Duodenal mucosa (tissue), 2 donors: ENCODE results near the gene TMEM176B.

Experiments used
- H3K27ac ChIP-seq: one replicate; pipeline ENCODE4 v1.7.0; 2013; ENCODE audit warnings: low read depth, low read length
- H3K27me3 ChIP-seq, 2 donors: one replicate each; pipeline ENCODE4 v1.7.0; 2013; ENCODE audit warnings: low read length in 2 of 2, control low read depth in 1 of 2; ENCODE audit not compliant: insufficient read depth in 2 of 2, control insufficient read depth in 1 of 2
- H3K36me3 ChIP-seq, 2 donors: one replicate each; pipeline ENCODE4 v1.7.0; 2013; ENCODE audit warnings: low read length in 2 of 2, control low read depth in 1 of 2; ENCODE audit not compliant: insufficient read depth in 2 of 2, control insufficient read depth in 1 of 2
- H3K4me1 ChIP-seq, 2 donors: one replicate each; pipeline ENCODE4 v1.7.0; 2013; ENCODE audit warnings: low read length in 2 of 2, control low read depth in 1 of 2; ENCODE audit not compliant: insufficient read depth in 2 of 2, control insufficient read depth in 1 of 2
- H3K4me3 ChIP-seq, 2 donors: one replicate each; pipeline ENCODE4 v1.7.0; 2013; ENCODE audit warnings: low read length in 2 of 2, low read depth in 1 of 2
- H3K9ac ChIP-seq, 2 donors: one replicate each; pipeline ENCODE4 v1.7.0; 2013; ENCODE audit warnings: low read length in 2 of 2, low read depth in 1 of 2
- H3K9me3 ChIP-seq, 2 donors: one replicate each; pipeline ENCODE4 v1.7.0; 2013; ENCODE audit warnings: low read length in 2 of 2, control low read depth in 1 of 2; ENCODE audit not compliant: control insufficient read depth in 1 of 2

TMEM176B gene

GRCh38 chr7:150799741-150800580 lies at the start of gene TMEM176B:
TSS of gene TMEM176B (minus strand) at chr7:150800364. CDS start at chr7:150796569, 3,795 bp downstream.
- Histone ChIP-seq H3K9me3 (no peaks in the 10 kb centered on the region), H3K27ac (peak within 1 kb of the TSS; percentile 88), H3K4me3 (peak within 1 kb of the TSS; percentile 81 to 92), H3K9ac (peak within 1 kb of the TSS; percentile 86 to 89), H3K27me3 (peaks cover 0 to 5% of the 10 kb centered on the region in 2 donors), H3K36me3 (peaks cover 30 to 34% of the 10 kb centered on the region in 2 donors), H3K4me1 (peaks cover 15 to 27% of the 10 kb centered on the region in 2 donors)

GRCh38 chr7:150849204-150849775 lies 49.1 kb upstream of the TMEM176B start:
- Histone ChIP-seq H3K36me3 (no peaks in the 10 kb centered on the region), H3K9me3 (no peaks in the 10 kb centered on the region), H3K9ac (no peak overlapping the region), H3K27ac (no peak overlapping the region), H3K4me1 (peaks cover 4 to 15% of the 10 kb centered on the region in 2 donors), H3K27me3 (no peaks in the 10 kb centered on the region), H3K4me3 (no peak overlapping the region)

- Histone ChIP-seq H3K27me3 (no peaks in the 10 kb centered on the region), H3K4me3 (no peak overlapping the region), H3K36me3 (no peaks in the 10 kb centered on the region), H3K9ac (no peak overlapping the region), H3K4me1 (peaks cover 0 to 15% of the 10 kb centered on the region in 2 donors), H3K27ac (no peak overlapping the region), H3K9me3 (no peaks in the 10 kb centered on the region)
Observed at GRCh38 chr7:150848561-150849115, 48.5 kb upstream of the TMEM176B start.

- no peak overlapping the region for H3K4me3 ChIP-seq
- no peak overlapping the region for H3K9ac ChIP-seq
- no peaks in the 10 kb centered on the region for H3K9me3 ChIP-seq
- H3K27ac ChIP-seq: no peak overlapping the region
- H3K4me1 ChIP-seq: peaks cover 0 to 15% of the 10 kb centered on the region in 2 donors
- no peaks in the 10 kb centered on the region for H3K36me3 ChIP-seq
- H3K27me3 ChIP-seq: no peaks in the 10 kb centered on the region
Observed at GRCh38 chr7:150848111-150848510, 47.9 kb upstream of the TMEM176B start.

- H3K36me3 ChIP-seq: no peaks in the 10 kb centered on the region
- H3K27me3 ChIP-seq: no peaks in the 10 kb centered on the region
- no peak overlapping the region for H3K9ac ChIP-seq
- H3K4me3 ChIP-seq: no peak overlapping the region
- H3K9me3 ChIP-seq: no peaks in the 10 kb centered on the region
- peaks cover 0 to 15% of the 10 kb centered on the region in 2 donors for H3K4me1 ChIP-seq
- H3K27ac ChIP-seq: no peak overlapping the region
Observed at GRCh38 chr7:150847536-150847935, 47.4 kb upstream of the TMEM176B start.

GRCh38 chr7:150846291-150847115 lies 46.3 kb upstream of the TMEM176B start:
- no peaks in the 10 kb centered on the region for H3K36me3 ChIP-seq
- H3K9ac ChIP-seq: no peak overlapping the region
- H3K9me3 ChIP-seq: no peaks in the 10 kb centered on the region
- no peak overlapping the region for H3K27ac ChIP-seq
- H3K4me3 ChIP-seq: no peak overlapping the region
- no peaks in the 10 kb centered on the region for H3K27me3 ChIP-seq
- H3K4me1 ChIP-seq: peaks cover 0 to 9% of the 10 kb centered on the region in 2 donors

GRCh38 chr7:150845421-150845861 lies 45.3 kb upstream of the TMEM176B start:
- no peaks in the 10 kb centered on the region for H3K27me3 ChIP-seq
- H3K9me3 ChIP-seq: no peaks in the 10 kb centered on the region
- H3K4me1 ChIP-seq: peaks cover 0 to 8% of the 10 kb centered on the region in 2 donors
- H3K36me3 ChIP-seq: no peaks in the 10 kb centered on the region
- H3K27ac ChIP-seq: no peak overlapping the region
- no peak overlapping the region for H3K4me3 ChIP-seq
- H3K9ac ChIP-seq: no peak overlapping the region

GRCh38 chr7:150842716-150843115 lies 42.6 kb upstream of the TMEM176B start:
- Histone ChIP-seq H3K9me3 (no peaks in the 10 kb centered on the region), H3K4me1 (peaks cover 0 to 8% of the 10 kb centered on the region in 2 donors), H3K9ac (no peak overlapping the region), H3K27me3 (no peaks in the 10 kb centered on the region), H3K27ac (no peak overlapping the region), H3K4me3 (no peak overlapping the region), H3K36me3 (no peaks in the 10 kb centered on the region)

GRCh38 chr7:150842018-150842417 lies 41.9 kb upstream of the TMEM176B start:
- Histone ChIP-seq H3K27me3 (no peaks in the 10 kb centered on the region), H3K9ac (no peak overlapping the region), H3K36me3 (no peaks in the 10 kb centered on the region), H3K9me3 (no peaks in the 10 kb centered on the region), H3K4me3 (no peak overlapping the region), H3K4me1 (peaks cover 0 to 1% of the 10 kb centered on the region in 2 donors), H3K27ac (no peak overlapping the region)
